Measurements from ENCODE around the gene ACTR6. TPM values are rescaled to one million over a fixed set of nuclear protein-coding genes. Genes with fewer than 3 reads are reported as not detected.

ACTR6 gene
- total and polyA plus RNA-seq, 10 of the 15 experiments (the other 5 are each of a cell fraction or from before 2014, with no cell fraction given) = 17.4 to 62.4 (median 40.5) TPM

DNA sequence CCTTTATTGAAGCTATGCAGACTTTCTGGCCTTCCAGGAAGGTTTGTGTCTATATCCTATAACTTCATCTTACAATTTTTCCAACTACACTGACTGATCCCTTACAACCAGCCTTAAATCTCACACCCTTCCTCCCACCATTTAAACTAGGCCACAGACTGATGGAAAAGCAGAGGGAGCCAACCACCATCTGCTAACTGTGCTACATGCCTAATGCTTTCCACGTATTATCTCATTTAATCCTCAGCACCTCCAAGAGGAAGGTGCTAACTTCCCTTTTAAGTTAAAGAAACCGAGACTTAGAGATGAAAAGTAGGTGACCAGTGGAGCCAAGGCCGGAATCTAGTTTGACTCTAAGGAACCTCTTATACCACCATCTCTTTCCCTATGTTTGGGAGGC lies 35.3 kb upstream of the ACTR6 start:
- ChIA-PET POLR2A (interaction anchor here (1.7 kb wide), 1 partner anchor 26 kb away, joined by 3 read pairs; no protein-coding TSS in a partner anchor), SMC1A (ENCODE audit: uncharacterized antibody, unreplicated experiment) (interaction anchor here (1.1 to 1.7 kb wide), 3 partner anchors 11 to 35 kb away, joined by 3 read pairs; partner anchors contain the start of gene ACTR6), CTCF (interaction anchor here (1.7 to 4.3 kb wide), 2 partner anchors 11 to 239 kb away, joined by 4 to 47 read pairs; no protein-coding TSS in a partner anchor), RAD21 (ENCODE audit: unreplicated experiment) (no interaction called here)
- no peaks in the 10 kb centered on the region for H3K36me3 ChIP-seq (ENCODE audit: control insufficient read depth in 2 of 2, insufficient read depth in 2 of 2, low read length in 1 of 2)
- no peak overlapping the region for H3K9ac ChIP-seq (ENCODE audit: control insufficient read depth, insufficient read depth, low read length)
- 0 out of 2 replicates have a peak, but pooled peaks cover 3% of the 10 kb centered on the region for H3K4me1 ChIP-seq (ENCODE audit: control insufficient read depth, insufficient read depth, low read length)
- no peak for FAIRE-seq
- TF ChIP-seq GABPA (IDR thresholded peaks at IDR 0.05; ENCODE audit: low read depth) (no peak), PAX8 (IDR thresholded peaks at IDR 0.05) (no peak), RBBP5 (conservative IDR thresholded peaks at IDR 0.05) (no peak)
- TF ChIP-seq, protein P1, sequence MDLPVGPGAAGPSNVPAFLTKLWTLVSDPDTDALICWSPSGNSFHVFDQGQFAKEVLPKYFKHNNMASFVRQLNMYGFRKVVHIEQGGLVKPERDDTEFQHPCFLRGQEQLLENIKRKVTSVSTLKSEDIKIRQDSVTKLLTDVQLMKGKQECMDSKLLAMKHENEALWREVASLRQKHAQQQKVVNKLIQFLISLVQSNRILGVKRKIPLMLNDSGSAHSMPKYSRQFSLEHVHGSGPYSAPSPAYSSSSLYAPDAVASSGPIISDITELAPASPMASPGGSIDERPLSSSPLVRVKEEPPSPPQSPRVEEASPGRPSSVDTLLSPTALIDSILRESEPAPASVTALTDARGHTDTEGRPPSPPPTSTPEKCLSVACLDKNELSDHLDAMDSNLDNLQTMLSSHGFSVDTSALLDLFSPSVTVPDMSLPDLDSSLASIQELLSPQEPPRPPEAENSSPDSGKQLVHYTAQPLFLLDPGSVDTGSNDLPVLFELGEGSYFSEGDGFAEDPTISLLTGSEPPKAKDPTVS (IDR thresholded peaks at IDR 0.05; ENCODE audit: low read depth, low read length) = no peak
- no peaks in the 10 kb centered on the region for H4K20me1 ChIP-seq (ENCODE audit: control insufficient read depth, insufficient read depth)
- no TSS peak for BruUV-seq (replicated peaks)
- H3K27me3 ChIP-seq (replicated peaks in 1 of 2; ENCODE audit: control insufficient read depth in 2 of 2, insufficient read depth in 2 of 2, low read length in 1 of 2) = no peaks in the 10 kb centered on the region
- no peak overlapping the region for H2AFZ ChIP-seq (ENCODE audit: control insufficient read depth, low read depth, low read length)
- no peaks in the 10 kb centered on the region for H3K79me2 ChIP-seq (ENCODE audit: control insufficient read depth, insufficient read depth, low read length)
- H3K4me2 ChIP-seq (ENCODE audit: control insufficient read depth, insufficient read depth) = no peak overlapping the region
- no peaks in the 10 kb centered on the region for H3K9me3 ChIP-seq (replicated peaks; ENCODE audit: control insufficient read depth, insufficient read depth, low read length)
- ATAC-seq = no peak
- intact Hi-C loops (cut with micrococcal nuclease; ENCODE audit: unreplicated experiment) (no loop called here), in situ Hi-C loops (cut with MboI) (no loop called here)
- WGBS (ENCODE audit: insufficient coverage, insufficient replicate concordance, low lambda C conversion rate, missing lambda C conversion rate) = 94% methylated on average over 3 of the region's 3 CpGs
- DNase-seq (ENCODE audit: low read depth, low spot score) = no peak
- no peak overlapping the region for H3K4me3 ChIP-seq
- no peak overlapping the region for H3K27ac ChIP-seq (ENCODE audit: control insufficient read depth, insufficient read depth)

DNA sequence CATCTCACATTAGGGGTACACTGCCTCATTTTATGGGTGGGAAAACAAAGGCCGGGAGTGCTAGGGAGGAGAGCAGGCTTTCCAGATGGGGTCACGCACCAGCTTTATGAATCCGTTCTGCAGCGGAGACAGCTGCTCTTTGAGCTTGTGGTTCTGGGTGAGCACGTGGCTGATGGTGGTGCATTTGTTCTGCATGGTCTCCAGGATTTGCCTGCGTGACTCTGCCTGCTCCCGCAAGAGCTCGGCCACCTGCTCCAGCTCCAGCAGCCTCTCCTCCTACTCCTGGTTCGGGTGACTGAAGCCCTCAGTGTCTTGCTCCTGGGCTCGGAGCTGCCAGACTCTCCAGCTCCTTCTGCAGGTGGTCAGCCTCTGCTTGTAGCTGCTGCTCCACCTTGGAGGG lies 34.4 kb upstream of the ACTR6 start:
- FAIRE-seq (no peak), DNase-seq (ENCODE audit: low read depth, low spot score) (no peak), ATAC-seq (no peak)
- BruUV-seq (replicated peaks) = no TSS peak
- in situ Hi-C loops (cut with MboI) (no loop called here), intact Hi-C loops (cut with micrococcal nuclease; ENCODE audit: unreplicated experiment) (no loop called here)
- Histone ChIP-seq H3K27me3 (replicated peaks in 1 of 2; ENCODE audit: control insufficient read depth in 2 of 2, insufficient read depth in 2 of 2, low read length in 1 of 2) (no peaks in the 10 kb centered on the region), H3K9ac (ENCODE audit: control insufficient read depth, insufficient read depth, low read length) (no peak overlapping the region), H3K4me1 (ENCODE audit: control insufficient read depth, insufficient read depth, low read length) (0 out of 2 replicates have a peak, but pooled peaks cover 3% of the 10 kb centered on the region), H3K36me3 (ENCODE audit: control insufficient read depth in 2 of 2, insufficient read depth in 2 of 2, low read length in 1 of 2) (no peaks in the 10 kb centered on the region), H3K27ac (ENCODE audit: control insufficient read depth, insufficient read depth) (no peak overlapping the region), H3K4me3 (no peak overlapping the region), H2AFZ (ENCODE audit: control insufficient read depth, low read depth, low read length) (no peak overlapping the region), H3K79me2 (ENCODE audit: control insufficient read depth, insufficient read depth, low read length) (no peaks in the 10 kb centered on the region), H3K4me2 (ENCODE audit: control insufficient read depth, insufficient read depth) (no peak overlapping the region), H3K9me3 (replicated peaks; ENCODE audit: control insufficient read depth, insufficient read depth, low read length) (no peaks in the 10 kb centered on the region), H4K20me1 (ENCODE audit: control insufficient read depth, insufficient read depth) (no peaks in the 10 kb centered on the region)
- POLR2A ChIA-PET = no interaction called here
- RAD21 ChIA-PET (ENCODE audit: unreplicated experiment) = no interaction called here
- 89% methylated on average over 10 of the region's 10 CpGs for WGBS (ENCODE audit: insufficient coverage, insufficient replicate concordance, low lambda C conversion rate, missing lambda C conversion rate)
- CTCF ChIA-PET = interaction anchor here (0.7 to 4.3 kb wide), 3 partner anchors 12 to 238 kb away, joined by 3 to 47 read pairs (median 4); no protein-coding TSS in a partner anchor
- SMC1A ChIA-PET (ENCODE audit: uncharacterized antibody, unreplicated experiment) = no interaction called here
- no peak for TF ChIP-seq NBN (IDR thresholded peaks at IDR 0.05)
- no peak for TF ChIP-seq ESRRA (IDR thresholded peaks at IDR 0.05; ENCODE audit: low read length)
- no peak for TF ChIP-seq CEBPB (IDR thresholded peaks at IDR 0.05; ENCODE audit: borderline replicate concordance in 1 of 2, low read depth in 2 of 2, low read length in 2 of 2)
- TF ChIP-seq PAX5 (IDR thresholded peaks at IDR 0.05; ENCODE audit: borderline replicate concordance, low read depth, low read length) = no peak
- TF ChIP-seq SMAD1 (IDR thresholded peaks at IDR 0.05; ENCODE audit: low read depth, partially characterized antibody) = no peak
- TF ChIP-seq, protein P2, sequence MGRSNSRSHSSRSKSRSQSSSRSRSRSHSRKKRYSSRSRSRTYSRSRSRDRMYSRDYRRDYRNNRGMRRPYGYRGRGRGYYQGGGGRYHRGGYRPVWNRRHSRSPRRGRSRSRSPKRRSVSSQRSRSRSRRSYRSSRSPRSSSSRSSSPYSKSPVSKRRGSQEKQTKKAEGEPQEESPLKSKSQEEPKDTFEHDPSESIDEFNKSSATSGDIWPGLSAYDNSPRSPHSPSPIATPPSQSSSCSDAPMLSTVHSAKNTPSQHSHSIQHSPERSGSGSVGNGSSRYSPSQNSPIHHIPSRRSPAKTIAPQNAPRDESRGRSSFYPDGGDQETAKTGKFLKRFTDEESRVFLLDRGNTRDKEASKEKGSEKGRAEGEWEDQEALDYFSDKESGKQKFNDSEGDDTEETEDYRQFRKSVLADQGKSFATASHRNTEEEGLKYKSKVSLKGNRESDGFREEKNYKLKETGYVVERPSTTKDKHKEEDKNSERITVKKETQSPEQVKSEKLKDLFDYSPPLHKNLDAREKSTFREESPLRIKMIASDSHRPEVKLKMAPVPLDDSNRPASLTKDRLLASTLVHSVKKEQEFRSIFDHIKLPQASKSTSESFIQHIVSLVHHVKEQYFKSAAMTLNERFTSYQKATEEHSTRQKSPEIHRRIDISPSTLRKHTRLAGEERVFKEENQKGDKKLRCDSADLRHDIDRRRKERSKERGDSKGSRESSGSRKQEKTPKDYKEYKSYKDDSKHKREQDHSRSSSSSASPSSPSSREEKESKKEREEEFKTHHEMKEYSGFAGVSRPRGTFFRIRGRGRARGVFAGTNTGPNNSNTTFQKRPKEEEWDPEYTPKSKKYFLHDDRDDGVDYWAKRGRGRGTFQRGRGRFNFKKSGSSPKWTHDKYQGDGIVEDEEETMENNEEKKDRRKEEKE (IDR thresholded peaks at IDR 0.05) = no peak

Data from GM12878 (cell line).